Adipose tissue (tissue), 3 donors: ENCODE results near the gene RNU1-2. TPM values are rescaled to one million over a fixed set of nuclear protein-coding genes. Genes with fewer than 3 reads are reported as not detected.
"Not testable (repeated sequence)": the region's sequence is repeated elsewhere in the genome, so short reads cannot be mapped to it uniquely, and the experiment has no call there.

Source experiments
- H3K27ac ChIP-seq: one replicate; pipeline ENCODE4 v1.5.1; 2013; ENCODE audit warnings: low read depth, low read length
- WGBS, 3 donors: extraction: QIAGEN DNeasy Blood & Tissue Kit; methylation state at CpG; one replicate each; pipeline ENCODE4 v1.1.7; 2013; 5-methylcytosine and 5-hydroxymethylcytosine counted together
- polyA plus RNA-seq, 3 donors: library from polyadenylated mRNA; stranded (reverse); fragments of 200-250 nt; gene quantifications; one replicate each; pipeline ENCODE4 v1.2.3, GENCODE V29; 2013
- donor health status: healthy with polysubstance abuse.
- donor health status: Bipolar disorder and iron deficiency.
- donor health status: healthy.

The RNU1-2 gene
- polyA plus RNA-seq, 3 donors = not detected

- WGBS, 3 donors = 20 to 27% (median 24%) methylated on average over 17 of the region's 17 CpGs
- no peak within 1 kb of the TSS for H3K27ac ChIP-seq
Measured at GRCh38 chr1:16921391-16922185, 25.8 kb downstream of the RNU1-2 start, which contains the start of gene CROCC. TSS of gene CROCC (plus strand) at chr1:16921931. CDS start at chr1:16922019, 88 bp downstream.

GRCh38 chr1:16922466-16922865, 26.7 kb downstream of the RNU1-2 start:
- 76 to 97% (median 93%) methylated on average over 10 of the region's 10 CpGs for WGBS, 3 donors
- H3K27ac ChIP-seq = no peak overlapping the region

GRCh38 chr1:16922885-16923431, 27.2 kb downstream of the RNU1-2 start:
- 47 to 80% (median 72%) methylated on average over 16 to 18 of the region's 18 CpGs for WGBS, 3 donors
- no peak overlapping the region for H3K27ac ChIP-seq

- H3K27ac ChIP-seq = no peak overlapping the region
Measured at GRCh38 chr1:16924216-16924918, 28.6 kb downstream of the RNU1-2 start.

GRCh38 chr1:16924919-16925477, 29.2 kb downstream of the RNU1-2 start:
- H3K27ac ChIP-seq = no peak overlapping the region
- 88 to 92% (median 90%) methylated on average over 13 of the region's 13 CpGs for whole genome bisulfite sequencing, 3 donors

More at GRCh38 chr1:16924216-16924918, 28.6 kb downstream of the RNU1-2 start:
- WGBS, 3 donors = 86 to 90% (median 88%) methylated on average over 23 of the region's 23 CpGs

- no peak overlapping the region for H3K27ac ChIP-seq
- WGBS, 3 donors = 80 to 90% (median 84%) methylated on average over 13 of the region's 13 CpGs
Measured at GRCh38 chr1:16925635-16926490, 30.1 kb downstream of the RNU1-2 start.

- H3K27ac ChIP-seq = no peak overlapping the region
- WGBS, 3 donors = 71 to 75% (median 73%) methylated on average over 10 of the region's 10 CpGs
Measured at GRCh38 chr1:16926491-16927073, 30.8 kb downstream of the RNU1-2 start.

GRCh38 chr1:16927256-16927655, 31.5 kb downstream of the RNU1-2 start:
- WGBS, 3 donors = 81 to 91% (median 90%) methylated on average over 14 of the region's 14 CpGs
- no peak overlapping the region for H3K27ac ChIP-seq

- WGBS, 3 donors = 73 to 79% (median 76%) methylated on average over 13 of the region's 13 CpGs
- H3K27ac ChIP-seq = no peak overlapping the region
Measured at GRCh38 chr1:16927711-16928485, 32.1 kb downstream of the RNU1-2 start.

GRCh38 chr1:16929146-16930041, 33.6 kb downstream of the RNU1-2 start:
- 83 to 91% (median 86%) methylated on average over 20 to 24 of the region's 24 CpGs for WGBS, 3 donors
- H3K27ac ChIP-seq = not testable (repeated sequence)

GRCh38 chr1:16931206-16931934, 35.6 kb downstream of the RNU1-2 start:
- not testable (repeated sequence) for H3K27ac ChIP-seq
- 84 to 90% (median 90%) methylated on average over 18 of the region's 18 CpGs for WGBS, 3 donors

GRCh38 chr1:16933945-16934344, 38.2 kb downstream of the RNU1-2 start:
- H3K27ac ChIP-seq = not testable (repeated sequence)

- not testable (repeated sequence) for H3K27ac ChIP-seq
Measured at GRCh38 chr1:16936580-16936979, 40.8 kb downstream of the RNU1-2 start.

GRCh38 chr1:16938351-16939321, 42.9 kb downstream of the RNU1-2 start:
- H3K27ac ChIP-seq = no peak overlapping the region
- WGBS, 3 donors = 68 to 80% (median 79%) methylated on average over 46 to 51 of the region's 51 CpGs

More at GRCh38 chr1:16936580-16936979, 40.8 kb downstream of the RNU1-2 start:
- 77 to 92% (median 86%) methylated on average over 16 of the region's 16 CpGs for WGBS, 3 donors
